ENCODE results near the gene STRBP. TPM values are rescaled to one million over a fixed set of nuclear protein-coding genes. Genes with fewer than 3 reads are reported as not detected.
"Not testable (repeated sequence)": the region's sequence is repeated elsewhere in the genome, so short reads cannot be mapped to it uniquely, and the experiment has no call there.

The STRBP gene
- total RNA-seq, 2 donors from 2014 or later = 77.2 to 83.3 TPM

DNA sequence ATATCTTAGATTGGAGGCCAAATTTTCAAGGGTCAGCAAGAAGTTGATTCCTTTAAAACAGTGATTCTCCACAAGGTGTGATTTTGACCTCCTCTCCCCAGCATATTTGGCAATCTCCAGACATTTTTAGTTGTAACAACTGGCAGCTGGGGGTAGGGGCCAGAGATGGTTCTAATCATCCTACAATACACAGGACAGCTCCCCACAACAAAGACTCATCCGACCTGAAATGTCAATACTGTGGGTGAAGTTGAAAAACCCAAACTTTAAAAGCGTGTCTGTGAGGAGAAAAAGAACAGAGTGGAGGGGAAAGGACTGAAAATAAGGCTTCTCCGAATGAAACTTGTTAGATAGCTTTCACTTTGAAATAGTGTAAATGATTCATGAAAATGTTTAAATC is 10.0 kb upstream of the STRBP start:
- Histone ChIP-seq H3K4me1 (ENCODE audit: control insufficient read depth, insufficient read depth, low read length) (no peaks in the 10 kb centered on the region), H3K27ac (ENCODE audit: low read depth, low read length) (no peak overlapping the region), H3K9me3 (ENCODE audit: control insufficient read depth, low read length) (no peaks in the 10 kb centered on the region), H3K9ac (ENCODE audit: extremely low read depth, low read length, poor library complexity, severe bottlenecking) (no peak overlapping the region), H3K27me3 (ENCODE audit: control insufficient read depth, insufficient read depth, low read length, poor library complexity, severe bottlenecking) (peaks cover 19% of the 10 kb centered on the region), H3K36me3 (ENCODE audit: control insufficient read depth, insufficient read depth, low read length) (no peaks in the 10 kb centered on the region), H3K4me3 (ENCODE audit: low read length) (no peak overlapping the region)
- Mint-ChIP-seq H3K27ac (no peak overlapping the region), H3K36me3 (ENCODE audit: low read depth) (no peaks in the 10 kb centered on the region), H3K27me3 (ENCODE audit: insufficient read depth) (peaks cover 3% of the 10 kb centered on the region), H3K4me3 (no peak overlapping the region), H3K4me1 (no peaks in the 10 kb centered on the region), H3K9me3 (peaks cover 8% of the 10 kb centered on the region)
- no peak for DNase-seq
- TF ChIP-seq, protein P1, sequence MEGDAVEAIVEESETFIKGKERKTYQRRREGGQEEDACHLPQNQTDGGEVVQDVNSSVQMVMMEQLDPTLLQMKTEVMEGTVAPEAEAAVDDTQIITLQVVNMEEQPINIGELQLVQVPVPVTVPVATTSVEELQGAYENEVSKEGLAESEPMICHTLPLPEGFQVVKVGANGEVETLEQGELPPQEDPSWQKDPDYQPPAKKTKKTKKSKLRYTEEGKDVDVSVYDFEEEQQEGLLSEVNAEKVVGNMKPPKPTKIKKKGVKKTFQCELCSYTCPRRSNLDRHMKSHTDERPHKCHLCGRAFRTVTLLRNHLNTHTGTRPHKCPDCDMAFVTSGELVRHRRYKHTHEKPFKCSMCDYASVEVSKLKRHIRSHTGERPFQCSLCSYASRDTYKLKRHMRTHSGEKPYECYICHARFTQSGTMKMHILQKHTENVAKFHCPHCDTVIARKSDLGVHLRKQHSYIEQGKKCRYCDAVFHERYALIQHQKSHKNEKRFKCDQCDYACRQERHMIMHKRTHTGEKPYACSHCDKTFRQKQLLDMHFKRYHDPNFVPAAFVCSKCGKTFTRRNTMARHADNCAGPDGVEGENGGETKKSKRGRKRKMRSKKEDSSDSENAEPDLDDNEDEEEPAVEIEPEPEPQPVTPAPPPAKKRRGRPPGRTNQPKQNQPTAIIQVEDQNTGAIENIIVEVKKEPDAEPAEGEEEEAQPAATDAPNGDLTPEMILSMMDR (conservative IDR thresholded peaks at IDR 0.05) = no peak
- WGBS, 2 experiments (ENCODE audit: insufficient coverage in 1 of 2, insufficient read length in 1 of 2) = 79 to 90% methylated on average over 2 to 3 of the region's 3 CpGs

DNA sequence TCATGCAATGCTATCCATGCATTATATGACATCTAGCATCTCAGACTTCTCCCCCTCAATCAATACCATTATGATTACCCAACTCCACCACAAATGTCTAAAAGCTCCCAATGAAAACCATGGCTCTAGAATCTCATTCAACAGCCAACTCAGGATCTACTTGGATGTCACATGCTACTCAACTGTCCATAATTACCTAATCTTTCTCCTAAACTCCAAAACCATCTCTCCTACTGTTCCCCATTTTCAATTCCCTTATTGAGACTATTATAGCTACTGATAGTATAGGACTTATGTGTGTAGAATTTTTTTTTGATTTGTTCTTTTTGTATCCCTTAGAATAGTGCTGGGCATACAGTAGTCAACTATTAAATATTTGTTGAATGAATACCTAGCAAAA is 8.2 kb upstream of the STRBP start:
- no peak for DNase-seq
- no peak overlapping the region for H3K4me3 Mint-ChIP-seq
- H3K27me3 Mint-ChIP-seq (ENCODE audit: insufficient read depth) = peaks cover 3% of the 10 kb centered on the region
- H3K4me1 Mint-ChIP-seq = no peaks in the 10 kb centered on the region
- no peaks in the 10 kb centered on the region for H3K36me3 ChIP-seq (ENCODE audit: control insufficient read depth, insufficient read depth, low read length)
- no peak overlapping the region for H3K4me3 ChIP-seq (ENCODE audit: low read length)
- no peaks in the 10 kb centered on the region for H3K9me3 ChIP-seq (ENCODE audit: control insufficient read depth, low read length)
- no peaks in the 10 kb centered on the region for H3K4me1 ChIP-seq (ENCODE audit: control insufficient read depth, insufficient read depth, low read length)
- H3K9me3 Mint-ChIP-seq = peaks cover 8% of the 10 kb centered on the region
- TF ChIP-seq, protein P1 (conservative IDR thresholded peaks at IDR 0.05) = no peak
- no peak overlapping the region for H3K27ac ChIP-seq (ENCODE audit: low read depth, low read length)
- no peaks in the 10 kb centered on the region for H3K36me3 Mint-ChIP-seq (ENCODE audit: low read depth)
- no peak overlapping the region for H3K27ac Mint-ChIP-seq
- no peak overlapping the region for H3K9ac ChIP-seq (ENCODE audit: extremely low read depth, low read length, poor library complexity, severe bottlenecking)
- peaks cover 3% of the 10 kb centered on the region for H3K27me3 ChIP-seq (ENCODE audit: control insufficient read depth, insufficient read depth, low read length, poor library complexity, severe bottlenecking)

DNA sequence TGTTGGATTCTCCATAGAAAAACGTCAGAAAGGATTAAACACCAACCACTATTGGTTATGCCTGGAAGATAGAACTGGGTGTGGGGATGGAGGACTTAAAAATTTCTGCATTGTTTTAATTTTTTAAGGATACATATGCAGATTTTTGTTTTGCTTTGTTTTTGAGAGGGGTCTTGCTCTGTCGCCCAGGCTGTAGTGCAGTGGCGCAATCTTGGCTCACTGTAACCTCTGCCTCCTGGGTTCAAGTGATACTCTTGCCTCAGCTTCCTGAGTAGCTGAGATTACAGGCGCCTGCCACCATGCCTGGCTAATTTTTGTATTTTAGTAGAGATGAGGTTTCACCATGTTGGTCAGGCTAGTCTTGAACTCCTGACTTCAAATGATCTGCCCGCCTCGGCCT is 2.7 kb upstream of the STRBP start:
- H3K27ac Mint-ChIP-seq; H3K36me3 Mint-ChIP-seq (ENCODE audit: low read depth): not testable (repeated sequence)
- WGBS, 2 experiments (ENCODE audit: insufficient coverage in 1 of 2, insufficient read length in 1 of 2) = 95 to 96% methylated on average over 3 to 6 of the region's 6 CpGs

DNA sequence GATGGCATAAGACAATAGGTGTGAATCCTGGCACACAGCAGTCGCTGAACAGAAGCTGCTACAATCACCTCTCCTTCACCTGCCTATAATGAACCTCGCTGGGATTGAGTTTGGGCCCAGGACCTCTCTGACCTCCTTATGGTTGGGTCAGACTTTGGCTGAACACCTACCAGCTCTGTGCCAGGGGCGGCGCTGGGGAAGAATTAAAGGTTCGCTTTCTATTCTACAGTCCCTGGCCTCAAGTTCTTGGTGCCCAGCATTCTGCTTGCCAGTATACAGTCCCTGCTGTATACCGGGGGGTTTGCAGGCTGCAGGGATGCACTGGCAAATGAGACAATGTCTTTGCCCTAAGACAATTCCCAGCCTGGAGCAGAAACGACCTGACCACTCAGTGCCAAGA is 895 bp upstream of the STRBP start:
- H3K27ac Mint-ChIP-seq = no peak overlapping the region
- no peaks in the 10 kb centered on the region for H3K4me1 ChIP-seq (ENCODE audit: control insufficient read depth, insufficient read depth, low read length)
- H3K27me3 Mint-ChIP-seq (ENCODE audit: insufficient read depth) = no peaks in the 10 kb centered on the region

More for the DNA sequence above, 2.7 kb upstream of the STRBP start:
- peaks cover 12% of the 10 kb centered on the region for H3K4me1 Mint-ChIP-seq
- H3K9ac ChIP-seq (ENCODE audit: extremely low read depth, low read length, poor library complexity, severe bottlenecking); H3K4me1 ChIP-seq (ENCODE audit: control insufficient read depth, insufficient read depth, low read length); H3K27ac ChIP-seq (ENCODE audit: low read depth, low read length); H3K9me3 Mint-ChIP-seq; H3K36me3 ChIP-seq (ENCODE audit: control insufficient read depth, insufficient read depth, low read length); H3K27me3 ChIP-seq (ENCODE audit: control insufficient read depth, insufficient read depth, low read length, poor library complexity, severe bottlenecking); H3K4me3 Mint-ChIP-seq; H3K9me3 ChIP-seq (ENCODE audit: control insufficient read depth, low read length); DNase-seq; H3K4me3 ChIP-seq (ENCODE audit: low read length); H3K27me3 Mint-ChIP-seq (ENCODE audit: insufficient read depth): not testable (repeated sequence)

More for the DNA sequence above, 895 bp upstream of the STRBP start:
- Histone ChIP-seq H3K36me3 (ENCODE audit: control insufficient read depth, insufficient read depth, low read length) (no peaks in the 10 kb centered on the region), H3K9ac (ENCODE audit: extremely low read depth, low read length, poor library complexity, severe bottlenecking) (no peak overlapping the region), H3K27me3 (ENCODE audit: control insufficient read depth, insufficient read depth, low read length, poor library complexity, severe bottlenecking) (no peaks in the 10 kb centered on the region), H3K4me3 (ENCODE audit: low read length) (peak overlapping the region; percentile 87), H3K27ac (ENCODE audit: low read depth, low read length) (no peak overlapping the region), H3K9me3 (ENCODE audit: control insufficient read depth, low read length) (no peaks in the 10 kb centered on the region)
- Mint-ChIP-seq H3K9me3 (no peaks in the 10 kb centered on the region), H3K36me3 (ENCODE audit: low read depth) (peaks cover 1% of the 10 kb centered on the region), H3K4me1 (peaks cover 19% of the 10 kb centered on the region), H3K4me3 (peak overlapping the region; percentile 72)
- 73 to 83% methylated on average over 7 of the region's 7 CpGs for WGBS, 2 experiments (ENCODE audit: insufficient coverage in 1 of 2, insufficient read length in 1 of 2)
- no peak for DNase-seq
- TF ChIP-seq, protein P1 (conservative IDR thresholded peaks at IDR 0.05) = no peak
